Left forelimb (tissue), 1 donor: ENCODE results near the gene CTCF.

ENCODE experiments used
- DNase-seq: peaks from one replicate; pipeline ENCODE4 v3.0.0-alpha.2; 2018; ENCODE audit warnings: low spot score

Gene CTCF

GRCh38 chr16:67535201-67535600 lies 27.1 kb upstream of the CTCF start:
- DNase-seq = no peak

DNA sequence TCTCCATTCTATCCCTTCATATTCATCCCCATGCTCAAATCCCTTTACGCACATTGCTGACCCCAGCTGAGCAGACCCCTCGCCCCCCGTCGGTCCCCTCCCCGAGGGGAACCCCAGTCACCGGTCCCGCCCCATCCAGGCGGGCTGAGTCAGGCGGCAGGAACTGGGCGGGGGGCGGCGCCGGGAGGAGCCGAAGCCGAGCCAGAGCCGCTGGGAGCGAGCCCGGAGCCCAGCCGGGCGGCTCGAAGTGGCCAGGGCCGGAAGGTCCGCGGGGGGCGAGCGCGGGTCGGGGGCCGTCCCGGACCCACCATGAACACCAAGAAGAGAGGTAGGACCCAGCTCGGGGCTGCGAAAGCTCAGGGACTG lies 25.1 kb upstream of the CTCF start:
- DNase-seq = no peak

DNA sequence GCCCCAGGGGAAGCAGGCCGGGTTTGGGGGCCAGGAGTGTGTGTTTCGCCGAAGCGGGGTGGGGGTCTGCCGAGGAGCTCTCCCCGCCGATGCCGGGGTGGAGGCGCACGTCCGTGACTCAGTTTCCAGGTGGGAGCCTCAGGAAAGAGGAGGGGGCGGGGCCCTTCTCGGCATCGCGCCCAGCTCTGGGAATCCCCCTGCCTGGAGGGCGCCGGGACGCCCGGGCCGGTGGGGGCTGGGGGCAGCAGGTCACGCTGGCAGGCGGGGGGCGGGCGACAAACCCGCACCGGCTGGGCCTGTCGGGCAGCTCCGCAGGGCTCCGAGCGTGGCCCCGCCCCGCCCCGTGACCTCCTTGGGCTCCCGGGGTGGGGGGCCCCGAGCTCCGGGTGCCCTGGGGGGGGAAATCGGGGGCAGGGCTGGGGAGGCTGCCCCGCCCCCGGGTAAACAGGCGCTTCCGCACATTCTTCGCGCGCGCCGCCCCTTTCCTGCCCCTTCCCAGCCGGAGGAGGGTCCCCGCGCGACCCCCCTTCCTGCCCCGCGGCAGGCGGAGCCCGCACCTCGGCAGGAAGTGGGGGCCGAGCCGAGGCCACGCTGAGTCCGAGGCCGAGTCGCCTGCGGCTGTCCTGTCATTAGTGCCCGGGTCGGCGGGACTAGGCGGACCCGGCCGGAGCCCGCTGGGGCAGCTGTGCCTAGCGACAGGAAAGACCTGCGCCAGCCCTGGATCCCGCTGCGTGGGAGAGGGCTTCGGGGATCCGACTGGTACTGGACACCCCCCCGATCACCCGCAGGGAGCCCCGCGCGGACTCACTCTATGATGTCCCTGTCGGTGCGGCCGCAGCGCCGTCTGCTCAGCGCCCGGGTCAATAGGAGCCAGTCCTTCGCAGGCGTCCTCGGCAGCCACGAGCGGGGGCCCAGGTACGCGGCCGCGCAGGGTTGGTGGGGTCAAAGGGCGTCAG lies 24.4 kb upstream of the CTCF start:
- peak; percentile 83 for DNase-seq

- DNase-seq = no peak
These were observed 23.6 kb upstream of the CTCF start for GRCh38 chr16:67538666-67539101.

- no peak for DNase-seq
These were observed 23.1 kb upstream of the CTCF start for GRCh38 chr16:67539271-67539670.

- DNase-seq = no peak
These were observed 22.4 kb upstream of the CTCF start for GRCh38 chr16:67539691-67540635.

- no peak for DNase-seq
These were observed 21.6 kb upstream of the CTCF start for GRCh38 chr16:67540756-67541155.

DNA sequence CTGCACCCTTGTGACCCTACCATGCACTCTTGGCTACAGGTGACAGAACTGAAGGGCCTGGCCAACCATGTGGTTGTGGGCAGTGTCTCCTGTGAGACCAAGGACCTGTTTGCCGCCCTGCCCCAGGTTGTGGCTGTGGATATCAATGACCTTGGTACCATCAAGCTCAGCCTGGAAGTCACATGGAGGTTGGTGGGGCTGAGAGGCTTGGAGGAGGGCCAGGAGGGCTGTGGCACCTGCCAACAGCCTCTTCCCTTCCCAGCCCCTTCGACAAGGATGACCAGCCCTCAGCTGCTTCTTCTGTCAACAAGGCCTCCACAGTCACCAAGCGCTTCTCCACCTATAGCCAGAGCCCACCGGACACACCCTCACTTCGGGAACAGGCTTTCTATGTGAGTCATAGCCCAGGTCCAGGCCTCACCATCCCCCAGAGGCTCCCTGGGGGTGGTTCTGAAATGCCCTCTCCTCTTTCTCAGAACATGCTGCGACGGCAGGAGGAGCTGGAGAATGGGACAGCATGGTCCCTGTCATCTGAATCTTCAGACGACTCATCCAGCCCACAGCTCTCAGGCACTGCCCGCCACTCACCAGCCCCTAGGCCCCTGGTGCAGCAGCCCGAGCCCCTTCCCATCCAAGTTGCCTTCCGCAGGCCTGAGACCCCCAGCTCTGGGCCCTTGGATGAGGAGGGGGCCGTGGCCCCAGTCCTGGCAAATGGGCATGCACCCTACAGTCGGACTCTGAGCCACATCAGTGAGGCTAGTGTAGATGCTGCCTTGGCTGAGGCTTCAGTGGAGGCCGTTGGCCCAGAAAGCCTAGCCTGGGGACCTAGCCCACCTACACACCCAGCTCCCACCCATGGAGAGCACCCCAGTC lies 20.7 kb upstream of the CTCF start:
- no peak for DNase-seq

- DNase-seq = no peak
These were observed 19.9 kb upstream of the CTCF start for GRCh38 chr16:67542464-67542863.

GRCh38 chr16:67543036-67543435 lies 19.3 kb upstream of the CTCF start:
- no peak for DNase-seq

DNA sequence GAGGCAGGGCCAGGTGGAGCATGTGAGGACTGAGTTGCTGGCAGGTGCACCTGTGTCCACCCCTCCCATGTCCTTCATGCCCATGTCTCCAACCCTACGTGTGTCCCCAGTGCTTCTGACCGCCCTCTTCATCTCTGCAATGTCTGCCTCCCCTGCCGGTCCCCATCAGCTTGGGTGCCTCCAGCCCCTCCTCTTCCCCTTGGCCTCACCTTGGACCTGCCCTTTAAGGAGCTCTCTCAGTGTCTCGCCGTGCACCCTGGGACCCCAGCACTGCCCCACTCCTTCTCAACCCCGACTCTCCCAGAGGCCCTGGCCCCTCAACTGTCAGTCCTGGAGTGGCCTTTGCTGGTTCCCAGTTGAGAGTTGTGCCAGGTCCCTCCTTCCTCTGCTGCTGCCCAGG lies 18.7 kb upstream of the CTCF start:
- DNase-seq = no peak

- DNase-seq = no peak
These were observed 17.9 kb upstream of the CTCF start for GRCh38 chr16:67544329-67544841.

DNA sequence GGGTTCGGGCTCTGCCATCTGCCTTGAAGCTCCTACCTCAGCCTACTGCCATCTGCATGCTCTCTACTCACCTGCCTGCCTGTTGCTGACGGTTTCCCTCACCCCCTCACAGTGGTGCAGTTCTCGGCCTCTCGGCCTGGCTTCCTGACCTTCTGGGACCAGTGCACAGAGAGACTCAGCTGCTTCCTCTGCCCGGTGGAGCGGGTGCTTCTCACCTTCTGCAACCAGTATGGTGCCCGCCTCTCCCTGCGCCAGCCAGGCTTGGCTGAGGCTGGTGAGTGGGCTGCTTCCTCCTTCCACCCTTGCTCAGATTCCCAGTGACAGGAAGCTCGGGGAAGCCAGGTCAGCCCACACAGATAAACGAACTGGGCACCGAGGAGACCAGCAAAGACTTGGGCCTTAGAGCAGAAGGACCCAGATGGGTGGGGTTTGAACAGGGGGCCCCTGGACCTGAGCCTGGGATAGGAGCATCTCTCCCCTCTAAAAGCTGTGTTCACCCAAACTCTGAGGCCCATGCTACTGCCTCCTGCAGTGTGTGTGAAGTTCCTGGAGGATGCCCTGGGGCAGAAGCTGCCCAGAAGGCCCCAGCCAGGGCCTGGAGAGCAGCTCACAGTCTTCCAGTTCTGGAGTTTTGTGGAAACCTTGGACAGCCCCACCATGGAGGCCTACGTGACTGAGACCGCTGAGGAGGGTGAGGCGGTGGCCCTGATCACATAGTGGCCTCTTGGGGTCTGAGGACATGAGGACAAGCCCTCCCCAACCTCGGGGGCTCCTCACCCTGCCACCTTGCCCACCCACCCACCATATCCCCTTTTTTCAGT lies 17.3 kb upstream of the CTCF start:
- DNase-seq = no peak

- DNase-seq = no peak
These were observed 16.7 kb upstream of the CTCF start for GRCh38 chr16:67545665-67546024.

- DNase-seq = no peak
These were observed 16.2 kb upstream of the CTCF start for GRCh38 chr16:67546091-67546501.

DNA sequence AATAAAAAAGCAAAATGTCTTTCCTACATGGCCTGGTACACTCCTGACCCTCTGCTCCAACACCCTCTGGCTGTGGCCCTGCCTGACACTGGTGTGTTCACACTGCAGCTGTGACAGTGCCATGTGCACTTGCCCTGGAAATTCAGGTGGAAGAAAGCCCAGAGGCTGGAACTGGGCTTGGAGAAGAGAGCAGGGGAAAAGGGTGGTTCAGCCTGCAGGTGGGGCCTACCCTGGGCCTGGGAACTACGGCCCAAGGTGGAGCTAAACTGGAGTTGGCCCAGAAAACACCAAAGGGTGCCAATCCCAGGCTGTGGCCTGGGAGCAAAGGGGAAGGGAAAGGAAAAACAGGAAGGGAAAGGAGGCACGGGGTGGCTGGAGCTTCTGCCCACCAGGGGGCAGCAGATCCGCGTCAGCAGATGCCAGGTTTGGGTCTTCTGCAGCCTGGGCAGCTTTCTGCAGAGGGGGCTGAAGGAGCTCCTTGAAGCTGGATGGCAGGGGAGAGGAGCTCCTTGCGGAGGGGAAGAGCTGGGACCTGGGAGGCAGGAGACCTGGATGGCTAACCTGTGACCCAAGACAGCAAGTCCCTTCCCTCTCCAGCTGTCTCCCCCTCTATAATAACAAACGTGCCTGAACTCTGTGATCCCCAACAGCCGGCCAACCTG lies 15.4 kb upstream of the CTCF start:
- DNase-seq = no peak

DNA sequence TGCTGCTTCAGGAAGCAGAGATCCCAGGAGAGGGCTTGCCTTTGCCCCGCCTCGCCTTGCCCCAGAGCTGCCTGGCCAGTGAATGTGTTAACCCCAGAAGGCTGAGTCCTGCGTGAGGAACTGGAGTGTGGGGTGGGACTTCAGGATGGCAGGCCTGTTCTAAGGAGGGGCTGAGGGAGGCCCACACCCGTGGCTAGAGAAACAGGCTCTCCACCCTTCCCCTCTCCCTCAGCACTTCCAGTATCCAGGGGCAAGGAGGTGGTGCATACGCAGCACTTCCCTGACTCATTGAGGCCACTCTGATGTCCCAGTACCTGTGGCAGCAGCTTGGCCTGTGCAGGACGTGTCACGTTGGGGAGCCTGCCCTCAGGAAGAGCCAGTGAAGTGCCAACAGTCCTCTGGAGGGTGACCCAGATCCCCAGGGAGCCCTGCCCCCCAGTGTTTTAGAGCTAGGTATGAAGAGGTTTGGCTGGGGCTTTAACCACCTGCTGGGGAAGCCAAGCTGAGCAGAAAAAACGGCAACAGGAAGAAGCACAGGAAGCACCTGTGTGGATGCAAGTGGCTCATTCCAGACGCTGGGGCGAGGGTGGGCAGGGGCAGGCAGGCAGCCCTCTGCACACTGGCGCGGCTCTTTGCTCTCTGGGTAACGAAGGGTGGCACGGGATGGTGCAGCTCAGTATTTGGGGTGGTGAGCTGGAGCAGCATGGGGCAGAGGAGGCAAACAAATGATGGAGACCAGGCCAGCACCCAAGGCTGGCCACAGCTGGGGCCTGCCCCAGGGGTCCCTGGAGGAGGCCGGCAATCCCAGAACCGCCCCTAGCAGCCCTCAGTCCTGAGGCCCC lies 14.7 kb upstream of the CTCF start:
- no peak for DNase-seq

- no peak for DNase-seq
These were observed 13.8 kb upstream of the CTCF start for GRCh38 chr16:67548265-67549126.
